Measurements from ENCODE around the gene ARMC7. TPM values are rescaled to one million over a fixed set of nuclear protein-coding genes. Genes with fewer than 3 reads are reported as not detected.

Gene ARMC7
- total RNA-seq, 1 experiment from 2014 or later = 19.2 TPM

DNA sequence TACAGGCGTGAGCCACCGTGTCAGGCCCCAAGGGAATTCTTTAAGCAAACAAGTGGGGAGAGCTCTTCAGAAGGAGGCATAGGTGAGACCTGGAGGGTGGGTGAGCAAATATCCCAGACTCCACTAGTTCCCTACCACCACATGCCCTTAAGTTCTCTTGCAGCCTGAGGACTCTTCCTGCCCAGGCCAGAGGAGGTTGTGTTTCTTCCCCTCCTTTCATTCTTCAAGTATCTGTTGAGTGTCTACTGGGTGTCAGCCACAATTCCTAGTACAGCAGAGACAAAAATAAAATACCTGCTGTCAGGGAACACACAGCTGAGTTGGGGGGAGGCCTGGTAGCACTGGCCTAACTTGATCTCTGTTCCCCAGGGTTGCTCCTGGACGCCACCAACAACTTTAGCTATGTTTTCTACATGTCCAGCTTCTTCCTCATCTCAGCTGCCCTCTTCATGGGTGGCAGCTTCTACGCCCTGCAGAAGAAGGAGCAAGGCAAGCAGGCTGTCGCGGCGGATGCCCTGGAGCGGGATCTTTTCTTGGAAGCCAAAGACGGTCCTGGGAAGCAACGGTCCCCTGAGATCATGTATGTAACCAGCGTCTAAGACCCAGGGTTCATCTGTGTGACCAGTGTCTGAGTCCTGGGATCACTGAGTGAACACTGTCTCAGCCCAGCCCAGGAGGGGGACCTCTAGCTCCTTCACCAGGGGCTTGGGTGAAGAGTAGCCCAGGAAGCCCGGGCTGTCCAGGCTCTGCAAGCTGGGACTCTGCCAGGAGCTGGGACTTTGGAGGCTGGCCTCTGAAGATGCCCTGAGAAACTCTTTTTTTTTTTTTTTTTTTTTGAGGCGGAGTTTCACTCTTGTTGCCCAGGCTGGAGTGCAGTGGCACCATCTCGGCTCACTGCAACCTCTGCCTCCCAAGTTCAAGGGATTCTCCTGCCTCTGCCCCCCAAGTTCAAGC lies 5.9 kb upstream of the ARMC7 start:
- Histone ChIP-seq H2AFZ (no peak overlapping the region), H3K27ac (0 out of 2 replicates have a peak overlapping the region, but pooled peaks have one; percentile 6), H3K9me3 (ENCODE audit: insufficient read depth, low read depth) (no peaks in the 10 kb centered on the region), H3K4me1 (replicated peaks; ENCODE audit: insufficient read depth) (0 out of 2 replicates have a peak, but pooled peaks cover 6% of the 10 kb centered on the region), H3K36me3 (ENCODE audit: low read depth) (peaks cover 34% of the 10 kb centered on the region), H3K27me3 (ENCODE audit: insufficient read depth, low read depth) (no peaks in the 10 kb centered on the region), H3K79me2 (ENCODE audit: low read depth) (peaks cover 7% of the 10 kb centered on the region; the same call in 1 of the 2 replicates), H3K4me3 (no peak overlapping the region), H4K20me1 (ENCODE audit: insufficient read depth) (peaks cover 8% of the 10 kb centered on the region), H3F3A (ENCODE audit: insufficient read depth, low read depth) (peaks cover 72% of the 10 kb centered on the region), H3K4me2 (no peak overlapping the region), H3K9me2 (ENCODE audit: insufficient read depth) (no peaks in the 10 kb centered on the region)
- BruUV-seq (replicated peaks) = no TSS peak
- POLR2A ChIA-PET (ENCODE audit: unreplicated experiment) = interaction anchor here (0.6 to 0.7 kb wide), 3 partner anchors 41 to 354 kb away, joined by 5 to 9 read pairs (median 6); no protein-coding TSS in a partner anchor
- CTCF ChIA-PET = interaction anchor here (0.5 kb wide), 1 partner anchor 138 kb away, joined by 17 read pairs; no protein-coding TSS in a partner anchor
- intact Hi-C loops (cut with micrococcal nuclease; ENCODE audit: unreplicated experiment) = no loop called here
- TF ChIP-seq, protein P1, sequence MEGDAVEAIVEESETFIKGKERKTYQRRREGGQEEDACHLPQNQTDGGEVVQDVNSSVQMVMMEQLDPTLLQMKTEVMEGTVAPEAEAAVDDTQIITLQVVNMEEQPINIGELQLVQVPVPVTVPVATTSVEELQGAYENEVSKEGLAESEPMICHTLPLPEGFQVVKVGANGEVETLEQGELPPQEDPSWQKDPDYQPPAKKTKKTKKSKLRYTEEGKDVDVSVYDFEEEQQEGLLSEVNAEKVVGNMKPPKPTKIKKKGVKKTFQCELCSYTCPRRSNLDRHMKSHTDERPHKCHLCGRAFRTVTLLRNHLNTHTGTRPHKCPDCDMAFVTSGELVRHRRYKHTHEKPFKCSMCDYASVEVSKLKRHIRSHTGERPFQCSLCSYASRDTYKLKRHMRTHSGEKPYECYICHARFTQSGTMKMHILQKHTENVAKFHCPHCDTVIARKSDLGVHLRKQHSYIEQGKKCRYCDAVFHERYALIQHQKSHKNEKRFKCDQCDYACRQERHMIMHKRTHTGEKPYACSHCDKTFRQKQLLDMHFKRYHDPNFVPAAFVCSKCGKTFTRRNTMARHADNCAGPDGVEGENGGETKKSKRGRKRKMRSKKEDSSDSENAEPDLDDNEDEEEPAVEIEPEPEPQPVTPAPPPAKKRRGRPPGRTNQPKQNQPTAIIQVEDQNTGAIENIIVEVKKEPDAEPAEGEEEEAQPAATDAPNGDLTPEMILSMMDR (conservative IDR thresholded peaks at IDR 0.05) = no peak
- TF ChIP-seq EZH2 (IDR thresholded peaks at IDR 0.05; ENCODE audit: low read depth) = no peak
- DNase-seq = no peak

DNA sequence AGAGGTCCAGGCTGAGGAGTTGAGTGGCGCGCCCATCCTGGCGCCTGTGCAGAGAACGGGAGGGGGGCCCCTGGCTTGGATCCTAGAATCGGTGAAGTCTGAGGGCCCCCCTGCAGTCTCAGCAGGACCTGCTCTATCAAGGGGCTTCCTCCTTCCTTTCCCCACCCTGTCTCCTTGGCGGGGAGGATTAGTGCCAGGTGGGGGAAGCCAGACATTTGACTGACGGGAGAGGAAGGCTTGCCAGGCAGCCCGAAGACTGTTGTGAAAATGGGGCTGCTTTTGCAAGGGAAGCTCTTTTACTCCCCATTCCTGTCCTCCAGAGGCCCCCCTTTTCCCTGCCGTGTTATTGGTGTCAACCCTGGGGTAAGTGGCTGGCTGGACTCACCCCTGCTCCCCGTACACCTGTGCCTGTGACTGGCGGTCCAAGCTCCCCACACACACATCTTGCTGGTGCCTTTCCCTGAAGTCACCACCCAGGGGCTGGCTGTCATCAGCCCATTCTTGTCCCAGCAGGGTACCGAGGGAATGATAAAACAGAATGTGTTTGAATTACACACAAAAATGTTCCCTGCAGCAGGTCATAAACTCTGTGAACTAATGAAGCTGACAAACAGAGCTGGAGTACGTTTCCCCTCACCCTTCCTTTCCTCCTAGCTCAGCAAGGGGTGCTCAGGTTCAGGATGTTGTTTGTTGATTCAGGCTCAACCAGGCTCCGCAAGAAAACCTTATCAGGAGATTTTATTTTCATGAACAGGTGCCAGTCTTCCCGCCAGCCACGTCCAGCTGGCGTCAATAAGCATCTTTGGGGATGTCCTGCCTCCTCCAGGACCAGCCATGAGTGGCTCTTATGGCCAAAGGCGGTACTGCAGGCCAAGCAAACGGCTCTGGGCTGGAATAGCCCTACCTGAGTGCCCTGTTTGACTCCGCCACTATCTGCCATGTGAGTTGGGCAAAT lies 4.4 kb upstream of the ARMC7 start:
- no TSS peak for BruUV-seq (replicated peaks)
- no peaks in the 10 kb centered on the region for H3K9me2 ChIP-seq (ENCODE audit: insufficient read depth)
- intact Hi-C loops (cut with micrococcal nuclease; ENCODE audit: unreplicated experiment) = no loop called here
- peaks cover 7% of the 10 kb centered on the region for H4K20me1 ChIP-seq (ENCODE audit: insufficient read depth)
- peaks cover 83% of the 10 kb centered on the region for H3F3A ChIP-seq (ENCODE audit: insufficient read depth, low read depth)
- peak; percentile 55 to 77 for DNase-seq
- H3K27me3 ChIP-seq (ENCODE audit: insufficient read depth, low read depth) = no peaks in the 10 kb centered on the region
- CTCF ChIA-PET = interaction anchor here (0.6 to 0.7 kb wide), 4 partner anchors 16 to 144 kb away, joined by 3 read pairs; no protein-coding TSS in a partner anchor
- TF ChIP-seq, protein P1 (conservative IDR thresholded peaks at IDR 0.05) = peak; percentile 84
- TF ChIP-seq EZH2 (IDR thresholded peaks at IDR 0.05; ENCODE audit: low read depth) = no peak
- peaks cover 2% of the 10 kb centered on the region; the same call in 1 of the 2 replicates for H3K79me2 ChIP-seq (ENCODE audit: low read depth)
- peaks cover 21% of the 10 kb centered on the region for H3K36me3 ChIP-seq (ENCODE audit: low read depth)
- POLR2A ChIA-PET (ENCODE audit: unreplicated experiment) = interaction anchor here (0.6 to 0.9 kb wide), 4 partner anchors 26 to 54 kb away, joined by 3 to 5 read pairs (median 4); no protein-coding TSS in a partner anchor
- H3K9me3 ChIP-seq (ENCODE audit: insufficient read depth, low read depth) = no peaks in the 10 kb centered on the region
- H3K4me1 ChIP-seq (replicated peaks; ENCODE audit: insufficient read depth) = 0 out of 2 replicates have a peak, but pooled peaks cover 9% of the 10 kb centered on the region
- H3K27ac ChIP-seq = no peak overlapping the region
- no peak overlapping the region for H2AFZ ChIP-seq
- no peak overlapping the region for H3K4me3 ChIP-seq
- no peak overlapping the region for H3K4me2 ChIP-seq

DNA sequence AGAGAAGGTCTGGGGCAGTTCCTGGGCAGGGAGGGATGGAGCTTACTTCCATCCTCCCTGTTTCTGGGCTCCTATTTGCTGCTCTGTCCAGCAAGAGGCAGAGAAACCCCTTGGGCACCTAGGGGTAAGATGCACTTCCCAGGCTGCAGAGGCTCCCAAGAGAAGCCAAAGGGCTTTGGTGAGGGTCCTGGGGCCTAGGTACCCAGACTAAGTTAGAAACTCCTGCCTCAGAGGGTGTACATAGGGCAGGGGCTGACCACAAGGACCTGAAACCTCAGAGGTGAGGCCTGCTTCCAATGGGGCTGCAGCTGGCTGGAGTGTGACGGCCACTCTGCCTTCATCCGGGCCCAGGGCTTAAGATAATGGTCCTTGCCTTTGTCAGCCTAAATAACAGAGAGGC lies 1.6 kb upstream of the ARMC7 start:
- no TSS peak for BruUV-seq (replicated peaks)
- Histone ChIP-seq H3K36me3 (ENCODE audit: low read depth) (peaks cover 13% of the 10 kb centered on the region; the same call in 1 of the 2 replicates), H3F3A (ENCODE audit: insufficient read depth, low read depth) (peaks cover 86% of the 10 kb centered on the region), H3K27ac (peak overlapping the region; percentile 19; the same call in 1 of the 2 replicates), H4K20me1 (ENCODE audit: insufficient read depth) (no peaks in the 10 kb centered on the region), H3K9me2 (ENCODE audit: insufficient read depth) (no peaks in the 10 kb centered on the region), H3K79me2 (ENCODE audit: low read depth) (peaks cover 16% of the 10 kb centered on the region), H3K4me2 (no peak overlapping the region), H3K27me3 (ENCODE audit: insufficient read depth, low read depth) (no peaks in the 10 kb centered on the region), H3K9me3 (ENCODE audit: insufficient read depth, low read depth) (no peaks in the 10 kb centered on the region), H3K4me3 (no peak overlapping the region), H3K4me1 (replicated peaks; ENCODE audit: insufficient read depth) (peaks cover 9% of the 10 kb centered on the region; the same call in 1 of the 2 replicates), H2AFZ (no peak overlapping the region)
- intact Hi-C loops (cut with micrococcal nuclease; ENCODE audit: unreplicated experiment) = loop anchor here (2.0 kb wide), 1 partner anchor 47 kb away; no protein-coding TSS in a partner anchor
- POLR2A ChIA-PET (ENCODE audit: unreplicated experiment) = no interaction called here
- TF ChIP-seq EZH2 (IDR thresholded peaks at IDR 0.05; ENCODE audit: low read depth) = no peak
- TF ChIP-seq, protein P1 (conservative IDR thresholded peaks at IDR 0.05) = no peak
- CTCF ChIA-PET = no interaction called here
- no peak for DNase-seq
